Body of pancreas (tissue), 4 donors: ENCODE measurements around the gene ZNF511.

ENCODE experiments used
- CTCF ChIP-seq, 7 experiments: fragments of 450-650 bp in 4 of 7; fragments of 200-600 bp in 3 of 7; sonication (generic) in 3 of 7; IDR thresholded peaks; one replicate each; pipeline ENCODE4 v1.5.1; 2016 to 2019; ENCODE audit warnings: antibody characterized with exemption in 7 of 7
- POLR2A ChIP-seq, 3 donors: fragments of 450-650 bp; IDR thresholded peaks; one replicate each; pipeline ENCODE4 v1.6.1; 2016; ENCODE audit warnings: antibody characterized with exemption in 3 of 3, mild to moderate bottlenecking in 2 of 3

DNA sequence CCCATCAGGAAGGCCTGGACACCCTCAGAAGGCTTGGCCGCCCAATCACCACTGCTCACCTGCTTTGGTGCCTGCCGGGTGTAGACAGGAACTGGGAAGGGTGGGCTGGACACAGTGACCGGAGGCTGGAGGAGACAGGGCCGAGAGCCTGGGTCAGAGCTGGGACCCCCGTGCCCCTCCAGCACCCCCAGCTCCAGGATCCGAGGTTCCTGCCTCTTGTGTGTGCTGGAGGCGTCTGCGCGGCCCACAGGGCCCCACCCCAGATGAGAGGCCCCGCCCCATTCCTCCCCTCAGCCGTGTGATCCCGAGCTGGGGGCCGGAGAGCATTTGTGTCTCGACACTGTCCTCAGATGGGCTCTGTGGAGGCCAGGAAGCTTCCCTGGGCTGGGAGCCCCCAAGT lies 41.4 kb upstream of the ZNF511 start:
- TF ChIP-seq CTCF (IDR thresholded peaks at IDR 0.05) (no peak), POLR2A (IDR thresholded peaks at IDR 0.05) (no peak)
